GM21390 (cell line): ENCODE measurements around the gene UBR3.
"Not testable (repeated sequence)": the region's sequence is repeated elsewhere in the genome, so short reads cannot be mapped to it uniquely, and the experiment has no call there.

Source experiments
- ATAC-seq: cut with Tn5 transposase; IDR thresholded peaks from one replicate; pipeline ENCODE4 v1.9.1; 2021; ENCODE audit not compliant: unreplicated experiment

Gene UBR3

DNA sequence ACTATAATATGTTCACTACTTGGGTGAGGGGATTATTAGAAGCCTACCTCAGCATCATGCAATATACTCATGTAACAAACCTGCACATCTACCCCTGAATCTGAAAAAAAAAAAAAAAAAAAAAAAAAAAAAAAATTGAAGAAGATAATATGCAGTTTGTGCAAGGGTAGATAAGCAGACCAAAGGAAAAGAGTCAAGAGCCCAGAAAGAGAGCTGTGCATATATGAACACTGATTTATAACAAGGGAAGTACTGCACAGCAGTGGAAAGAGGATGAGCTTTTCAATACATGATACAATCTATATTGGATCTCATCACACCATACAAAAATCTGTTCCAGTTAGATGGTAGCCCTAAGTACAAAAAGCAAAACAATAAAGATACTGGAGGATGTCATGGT, 268.1 kb downstream of the UBR3 start:
- no peak for ATAC-seq

GRCh38 chr2:170098626-170099312, 271.5 kb downstream of the UBR3 start:
- no peak for ATAC-seq

DNA sequence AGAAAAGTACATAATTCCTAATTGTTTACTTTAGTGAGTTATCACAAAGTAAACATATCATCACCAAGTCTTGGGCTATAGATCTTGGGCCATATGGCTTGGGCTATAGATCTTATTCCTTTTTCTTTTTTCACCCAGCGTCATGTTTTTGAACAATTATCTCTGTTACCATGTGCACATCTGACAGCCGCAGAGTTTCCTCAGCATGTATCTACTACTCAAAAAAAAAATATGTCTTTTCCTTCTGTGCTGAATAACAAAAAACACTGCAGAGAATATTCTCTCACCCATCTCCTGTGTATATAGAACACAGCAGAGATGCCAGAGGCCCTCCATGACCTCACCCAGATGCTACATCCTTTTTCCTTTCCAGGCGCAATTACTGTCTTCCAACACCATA, 274.5 kb downstream of the UBR3 start:
- ATAC-seq, result no peak

GRCh38 chr2:170106102-170106840, 279.0 kb downstream of the UBR3 start:
- ATAC-seq, result no peak

DNA sequence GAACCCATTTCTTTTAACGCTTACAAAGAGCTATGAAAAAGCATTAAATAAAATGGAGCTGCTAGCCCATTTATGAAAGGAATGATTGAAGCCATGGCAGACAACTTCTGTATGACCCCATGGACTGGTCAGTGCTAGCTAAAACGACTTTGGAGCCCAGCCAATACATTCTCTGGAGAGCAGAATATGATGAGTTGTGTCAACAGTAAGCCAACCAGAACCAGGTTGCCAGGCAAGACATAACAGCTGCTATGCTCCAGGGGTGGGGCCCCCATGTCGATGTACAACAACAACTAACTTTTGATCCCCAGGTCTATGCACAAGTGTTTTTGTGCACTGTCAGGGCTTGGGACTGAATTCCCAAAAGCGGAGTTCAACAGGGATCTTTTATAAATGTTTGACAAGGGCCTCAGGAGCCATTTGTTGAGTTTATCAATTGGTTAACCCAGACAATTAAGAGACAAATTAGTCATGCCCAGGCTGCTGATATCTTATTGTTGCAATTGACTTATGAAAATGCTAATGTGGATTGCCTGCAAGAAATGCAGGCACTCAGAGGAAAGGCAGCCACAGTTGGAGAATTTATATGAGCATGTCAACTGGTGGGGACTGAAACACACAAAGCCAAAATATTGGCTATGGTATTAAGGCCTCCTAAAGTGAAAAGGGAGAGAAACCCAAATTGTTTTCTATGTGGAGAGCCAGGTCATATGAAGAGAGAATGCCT, 286.1 kb downstream of the UBR3 start:
- no peak for ATAC-seq

- no peak for ATAC-seq
These were observed 288.4 kb downstream of the UBR3 start for GRCh38 chr2:170115501-170116229.

- no peak for ATAC-seq
These were observed 291.4 kb downstream of the UBR3 start for GRCh38 chr2:170118641-170119040.

DNA sequence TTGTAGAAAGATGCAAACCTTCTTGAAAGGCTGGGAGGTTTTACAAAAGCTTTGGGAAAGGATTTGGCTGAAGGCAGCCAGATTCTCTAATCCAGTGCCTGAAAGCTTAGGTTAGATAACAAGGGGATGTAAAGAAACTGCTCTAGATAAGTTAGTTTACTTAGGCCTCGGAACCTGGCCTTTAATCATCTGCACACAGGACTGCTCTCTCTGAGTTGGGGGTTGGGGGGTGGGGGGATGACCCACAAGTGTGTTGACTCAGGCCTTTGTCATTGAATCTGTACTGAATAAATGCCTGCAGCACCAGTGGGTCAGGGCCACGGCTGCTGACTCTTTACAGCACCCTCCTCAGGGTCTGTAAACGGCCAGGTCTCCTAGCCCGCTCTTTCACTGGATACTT, 292.1 kb downstream of the UBR3 start:
- not testable (repeated sequence) for ATAC-seq

DNA sequence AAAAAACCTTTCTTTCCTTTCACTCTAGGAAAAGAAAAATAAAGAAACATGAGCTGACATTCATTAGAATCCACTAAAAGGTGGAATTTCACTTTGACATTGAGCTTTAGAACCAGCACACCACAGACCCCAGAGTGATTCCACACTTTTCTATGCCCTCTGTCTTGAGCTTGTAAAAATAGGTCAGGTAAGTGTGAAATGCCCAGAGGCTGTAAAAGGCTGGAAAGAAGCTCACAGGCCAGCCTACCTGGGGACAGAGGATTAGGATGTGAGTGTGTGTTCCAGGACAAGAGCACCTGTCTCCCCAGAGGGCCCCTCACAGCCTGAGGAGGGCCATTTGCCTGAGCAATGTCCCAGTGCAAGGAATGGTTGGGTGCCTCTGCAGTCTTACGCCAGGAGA, 294.4 kb downstream of the UBR3 start:
- no peak for ATAC-seq

- no peak for ATAC-seq
These were observed 295.8 kb downstream of the UBR3 start for GRCh38 chr2:170122883-170123547.

- no peak for ATAC-seq
These were observed 296.3 kb downstream of the UBR3 start for GRCh38 chr2:170123593-170123992.

GRCh38 chr2:170126138-170126728, 299.0 kb downstream of the UBR3 start:
- ATAC-seq, result not testable (repeated sequence)
